ENCODE data around the gene LZTS3.
"Not testable (repeated sequence)": the region's sequence is repeated elsewhere in the genome, so short reads cannot be mapped to it uniquely, and the experiment has no call there.

Gene LZTS3

DNA sequence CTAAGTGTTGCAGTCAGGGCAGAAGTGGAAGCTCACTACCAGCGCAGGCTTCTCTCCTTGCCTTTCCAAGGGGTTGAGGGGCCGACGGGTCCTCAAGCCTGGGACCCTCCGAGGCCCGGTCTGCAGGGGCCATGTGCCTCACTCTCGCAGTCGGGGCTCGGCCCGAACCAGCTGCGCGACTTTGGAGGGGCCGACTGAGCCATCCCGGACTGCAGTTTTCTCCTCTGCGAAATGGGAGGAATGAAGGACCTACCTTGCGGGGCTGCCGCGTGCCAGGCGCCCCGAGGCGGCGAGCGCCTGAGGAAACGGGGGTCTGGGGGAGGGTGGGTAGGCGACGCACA lies 5.6 kb downstream of the LZTS3 start:
- no peak for DNase-seq (ENCODE audit: low read depth)

DNA sequence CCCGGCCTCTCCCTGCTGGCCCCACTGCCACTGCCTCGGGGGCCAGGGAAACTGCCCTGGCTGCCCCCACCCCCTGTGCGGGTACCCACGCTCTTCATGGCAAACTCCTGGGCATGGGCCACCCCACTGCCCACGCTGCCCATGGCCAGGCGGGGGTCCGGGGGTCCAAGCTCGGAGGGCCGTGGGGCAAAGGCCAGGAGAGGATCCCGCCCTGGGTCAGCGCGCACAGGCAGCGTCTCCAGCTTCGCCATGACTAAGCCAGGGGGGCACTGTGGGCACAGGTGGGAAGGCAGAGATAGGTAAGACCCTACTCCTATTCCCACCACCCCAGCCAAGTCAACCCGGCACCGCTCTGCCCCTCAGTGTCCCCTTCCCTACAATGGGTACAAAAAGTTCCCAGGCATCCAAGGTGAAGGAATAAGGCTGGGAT lies 6.4 kb downstream of the LZTS3 start:
- DNase-seq (ENCODE audit: low read depth): no peak

DNA sequence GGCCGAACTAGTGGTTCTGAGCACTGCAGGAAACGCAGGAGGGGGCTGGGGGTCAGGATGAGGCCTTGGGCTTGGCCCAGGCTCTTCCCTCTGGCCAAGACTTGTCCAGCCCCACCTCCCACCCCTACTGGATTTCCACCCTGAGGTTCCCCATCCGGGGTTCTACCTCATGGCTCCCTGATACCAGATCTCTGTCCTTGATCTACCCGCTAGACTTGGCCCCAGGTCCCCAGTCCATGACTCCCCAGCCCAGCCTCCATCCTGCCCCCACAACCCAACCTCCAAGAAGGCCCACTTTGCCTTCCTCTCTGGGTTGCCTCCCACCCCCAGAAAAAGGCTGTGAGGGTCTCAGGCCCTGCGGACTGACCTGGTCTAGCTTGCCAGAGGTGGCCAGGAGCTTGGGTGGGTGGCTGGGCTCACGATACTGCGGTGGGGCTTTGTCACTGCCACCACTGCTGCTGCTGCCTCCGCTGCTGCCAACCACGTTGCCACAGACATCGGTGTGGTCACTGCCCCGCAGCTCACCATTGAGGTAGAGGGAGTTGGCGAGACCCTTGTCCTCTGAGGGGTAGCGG lies 6.9 kb downstream of the LZTS3 start:
- DNase-seq (ENCODE audit: low read depth): no peak

DNA sequence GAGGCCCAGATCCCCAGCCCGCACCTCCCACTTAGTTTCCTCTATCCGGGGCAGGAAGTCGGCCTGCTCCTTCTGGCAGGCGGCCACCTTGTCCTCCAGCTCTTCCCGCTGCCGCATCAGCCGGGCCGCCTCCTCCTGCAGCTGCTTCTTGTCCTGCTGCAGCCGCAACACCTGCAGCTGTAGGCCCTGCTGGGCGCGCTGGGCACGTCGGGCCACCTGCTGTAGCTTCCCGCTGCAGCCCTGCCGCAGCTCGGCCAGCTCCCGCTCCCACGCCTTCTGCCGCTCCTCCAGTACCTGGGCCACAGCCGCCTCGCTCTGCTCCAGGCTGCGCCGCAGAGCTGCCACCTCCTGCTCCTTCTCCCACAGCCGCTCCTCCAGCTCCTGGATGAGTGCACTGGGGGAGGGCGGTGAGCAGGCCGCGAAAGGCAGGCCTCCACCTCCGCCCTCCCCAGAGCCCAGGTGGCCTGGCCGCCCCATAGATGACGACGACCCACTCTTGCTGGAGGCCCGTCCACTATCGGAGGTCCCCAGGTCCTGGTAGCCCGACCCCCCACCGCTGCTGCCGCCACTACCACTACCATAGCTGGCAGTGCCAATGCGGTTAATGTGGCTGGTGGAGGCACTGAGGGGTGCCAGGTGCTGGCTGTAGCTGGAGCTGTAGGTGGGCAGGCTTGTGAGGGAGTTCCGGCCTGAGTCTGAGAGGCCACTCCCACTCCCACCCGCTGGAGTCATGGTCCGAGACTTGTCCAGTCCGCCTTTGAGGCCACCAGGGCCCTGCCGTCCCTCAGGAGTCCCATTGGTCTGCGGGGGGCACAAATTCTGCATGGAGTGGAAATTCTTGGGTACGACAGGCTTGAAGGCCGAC lies 7.6 kb downstream of the LZTS3 start:
- DNase-seq (ENCODE audit: low read depth): peak; percentile 16

DNA sequence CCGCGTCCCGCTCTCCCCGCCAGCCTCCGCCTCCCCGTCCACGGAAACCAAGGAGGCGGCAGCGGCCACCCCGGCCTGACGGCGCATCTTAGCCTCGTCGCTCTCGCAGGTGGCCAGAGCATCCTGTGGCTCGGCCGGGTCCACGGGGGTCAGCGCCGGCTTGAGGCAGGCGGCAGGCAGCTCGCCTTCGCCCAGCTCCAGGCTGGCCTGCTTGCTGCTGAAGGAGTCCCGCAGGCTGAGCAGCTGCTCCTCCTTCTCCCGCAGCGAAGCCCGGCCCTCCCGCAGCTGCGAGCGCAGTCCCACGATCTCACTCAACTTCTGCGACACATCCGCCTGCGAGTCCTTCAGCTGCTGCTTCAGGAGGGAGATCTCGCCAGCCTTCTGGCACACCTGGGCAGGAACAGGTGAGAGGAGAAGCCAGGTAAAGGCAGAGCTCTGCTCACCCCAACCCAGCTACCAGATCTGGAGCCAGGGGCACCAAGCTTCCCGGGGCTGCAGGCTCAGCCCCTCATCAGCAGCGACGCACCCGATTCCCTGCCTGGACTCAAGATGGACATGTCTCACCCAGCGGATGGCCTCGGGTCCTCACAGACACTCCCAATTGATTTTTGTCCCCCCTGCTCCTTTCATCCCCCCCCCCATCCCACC lies 8.5 kb downstream of the LZTS3 start:
- DNase-seq (ENCODE audit: low read depth): no peak

DNA sequence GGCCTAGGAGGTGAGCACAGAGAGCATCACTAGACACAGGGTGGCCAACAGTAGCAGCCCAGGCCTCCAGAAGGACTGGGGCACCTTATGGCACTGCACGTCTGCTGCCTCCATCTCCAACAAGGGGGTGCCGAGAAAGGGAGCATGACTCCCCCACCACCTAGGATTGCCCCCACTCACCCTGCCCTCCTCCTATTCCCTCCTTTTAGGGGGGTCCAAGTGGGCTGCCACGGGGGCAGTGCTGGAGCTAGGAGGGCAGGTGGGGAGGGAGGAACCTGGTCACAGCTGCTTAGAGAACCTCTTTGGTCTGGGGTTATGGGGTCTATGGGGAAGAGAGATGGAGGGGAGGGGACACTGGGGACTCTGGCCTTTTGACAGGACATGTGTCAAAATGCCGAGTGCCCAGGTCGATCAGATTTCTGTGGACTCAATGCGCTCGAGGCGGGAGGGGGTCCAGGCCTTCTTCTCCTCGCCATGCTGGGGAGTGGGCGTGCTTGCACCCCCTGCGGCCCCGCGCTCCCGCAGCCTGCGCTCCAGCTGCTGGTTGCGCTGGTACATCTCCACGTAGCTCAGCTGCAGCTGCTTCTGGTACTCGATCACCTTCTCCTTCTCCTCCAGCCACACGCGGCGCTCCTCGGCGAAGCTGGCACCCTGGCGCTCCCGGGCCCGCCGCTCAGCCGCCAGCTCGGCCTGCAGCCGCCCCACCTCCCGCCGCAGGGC lies 9.1 kb downstream of the LZTS3 start:
- no peak for DNase-seq (ENCODE audit: low read depth)

DNA sequence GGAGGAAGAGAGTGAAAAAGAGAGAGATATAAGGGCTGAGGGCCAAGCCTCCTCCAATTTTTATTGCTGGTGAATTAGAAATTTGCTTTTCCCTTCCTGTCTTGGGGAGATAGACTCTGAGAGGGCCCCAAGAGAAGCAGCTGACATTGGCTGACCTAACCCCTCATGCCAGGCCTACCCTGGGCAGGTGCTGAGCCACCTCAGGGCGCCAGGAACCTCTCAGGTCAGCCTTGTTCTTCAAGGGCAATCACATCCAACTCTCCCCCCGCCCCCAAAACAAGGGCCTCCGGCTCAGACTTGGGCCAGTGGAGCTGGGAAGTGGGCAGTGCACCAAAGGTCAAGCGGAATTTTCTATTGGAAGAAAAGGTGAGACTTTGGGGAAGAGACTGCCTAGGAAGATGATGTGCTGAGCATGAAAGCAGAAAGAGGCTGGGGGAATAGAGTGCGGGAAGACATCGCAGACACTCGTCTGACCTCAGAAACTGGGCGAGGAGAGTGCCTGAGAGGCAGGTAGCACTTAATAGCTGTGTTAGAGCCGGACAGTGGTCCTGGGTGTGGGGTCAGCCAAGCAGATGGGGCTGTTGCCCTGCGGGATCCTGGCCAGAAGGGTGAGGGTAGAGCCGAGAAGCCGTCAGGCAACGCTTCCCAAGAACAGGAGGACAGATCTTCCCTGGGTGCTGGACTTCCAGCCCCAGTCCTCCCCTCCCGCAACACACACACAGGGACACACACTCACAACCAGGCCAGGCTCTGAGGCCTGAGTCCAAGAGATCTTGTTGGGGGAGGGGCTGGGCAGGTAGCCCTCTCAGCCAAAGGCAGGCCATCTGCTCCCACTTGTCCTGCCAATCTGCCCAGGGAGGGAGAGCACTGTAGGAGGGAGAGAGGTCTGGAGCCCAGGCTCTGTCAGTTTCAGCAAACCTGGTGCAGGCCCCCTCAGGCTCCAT lies 10.0 kb downstream of the LZTS3 start:
- no peak for DNase-seq (ENCODE audit: low read depth)

DNA sequence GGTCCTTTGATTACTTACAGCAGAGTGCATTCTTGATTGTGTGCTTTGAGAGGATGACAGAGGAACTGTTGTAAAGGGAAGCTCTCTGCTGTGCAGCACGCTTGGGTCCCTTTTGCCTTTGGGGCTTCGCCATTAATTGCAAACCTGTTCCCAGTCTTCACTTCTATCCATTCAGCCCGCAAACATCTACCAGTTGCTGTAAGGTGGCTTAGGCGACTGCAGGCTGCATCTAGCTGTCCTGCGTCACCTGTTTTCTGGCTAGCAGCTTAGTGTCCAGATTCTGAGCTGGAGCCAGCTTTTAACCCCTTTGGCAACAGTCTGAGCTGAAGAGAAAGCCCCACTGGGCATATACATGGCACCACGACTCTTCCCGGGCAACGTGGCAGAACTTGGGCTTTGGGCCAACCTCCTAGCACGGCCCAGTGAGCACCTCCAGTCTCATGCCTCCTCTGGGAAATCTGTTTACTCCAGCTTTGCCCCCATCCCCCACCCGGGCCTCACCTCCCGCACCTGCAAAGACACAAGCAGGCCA lies 11.2 kb downstream of the LZTS3 start:
- DNase-seq (ENCODE audit: low read depth): no peak

DNA sequence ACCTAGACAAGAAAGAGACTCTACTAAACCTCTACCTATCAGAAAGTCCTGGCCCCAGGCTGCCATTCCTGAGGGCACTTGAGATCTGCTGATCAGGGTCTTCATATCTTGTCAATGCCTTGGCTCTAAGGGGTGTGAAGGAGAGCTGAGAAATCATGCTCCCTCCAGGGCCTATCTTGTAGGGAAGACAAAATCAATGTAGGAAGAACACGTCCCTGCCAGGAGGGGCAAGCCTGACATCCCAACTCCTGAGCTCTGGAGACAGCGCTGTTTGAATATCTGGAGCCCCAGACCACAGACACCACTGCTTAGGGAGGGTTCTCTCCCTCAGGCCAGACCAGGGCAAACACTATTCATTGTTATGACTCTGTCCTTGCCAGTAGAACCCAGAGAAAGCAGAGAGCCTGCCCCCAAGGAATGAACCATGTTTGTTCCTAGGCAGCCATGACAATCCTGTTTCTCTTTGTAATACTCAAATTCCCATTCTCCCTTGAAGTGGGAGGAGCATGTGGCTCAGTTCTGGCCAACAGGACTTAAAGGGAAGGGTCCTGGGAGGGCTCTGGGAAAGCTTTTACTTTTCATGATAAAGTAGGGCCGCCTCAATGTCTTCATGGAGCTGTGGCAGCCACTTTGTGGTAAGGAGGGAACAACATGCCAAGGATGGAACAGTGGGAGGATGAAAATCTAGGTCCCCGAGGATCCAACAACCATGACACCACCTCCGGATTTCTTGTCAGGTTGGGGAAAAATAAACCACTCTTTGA lies 11.9 kb downstream of the LZTS3 start:
- DNase-seq (ENCODE audit: low read depth): no peak

DNA sequence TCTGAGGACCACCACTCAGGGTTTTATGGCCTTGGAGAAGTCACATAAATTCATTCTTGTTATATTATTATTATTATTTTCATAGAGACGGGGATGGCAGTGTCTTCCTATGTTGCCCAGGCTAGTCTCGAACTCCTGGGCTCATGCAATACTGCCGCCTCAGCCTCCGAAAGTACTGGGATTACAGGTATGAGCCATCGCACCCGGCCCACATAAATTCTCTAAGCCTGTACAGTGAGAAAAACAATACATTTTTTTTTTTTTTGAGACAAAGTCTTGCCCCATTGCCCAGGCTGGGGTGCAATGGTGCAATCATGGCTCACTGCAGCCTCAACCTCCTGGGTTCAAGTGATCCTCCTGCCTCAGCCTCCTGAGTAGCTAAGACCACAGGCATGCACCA lies 12.9 kb downstream of the LZTS3 start:
- DNase-seq (ENCODE audit: low read depth): no peak

DNA sequence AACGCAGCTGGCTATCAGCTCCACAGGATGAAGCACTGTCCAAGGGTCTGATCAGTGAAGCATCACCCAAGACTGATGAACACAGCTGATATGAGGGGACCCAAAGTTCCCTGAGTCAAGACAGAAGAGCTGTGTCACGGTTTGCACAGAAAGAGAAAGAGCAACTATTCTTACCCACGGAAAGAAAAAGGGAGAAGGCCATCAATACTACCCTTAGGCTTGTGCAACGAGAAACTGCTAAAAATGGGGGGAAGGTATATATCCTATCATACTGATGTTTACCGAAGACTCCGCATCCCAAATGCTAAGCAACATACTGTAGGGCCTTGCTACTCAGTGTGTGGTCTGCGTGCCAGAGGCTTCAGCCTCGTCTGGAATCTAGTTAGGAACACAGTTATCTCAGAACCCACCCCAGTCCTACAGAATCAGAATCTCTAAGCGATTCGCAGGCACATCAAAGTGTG lies 14.3 kb downstream of the LZTS3 start:
- peak; percentile 26 for DNase-seq (ENCODE audit: low read depth)

DNA sequence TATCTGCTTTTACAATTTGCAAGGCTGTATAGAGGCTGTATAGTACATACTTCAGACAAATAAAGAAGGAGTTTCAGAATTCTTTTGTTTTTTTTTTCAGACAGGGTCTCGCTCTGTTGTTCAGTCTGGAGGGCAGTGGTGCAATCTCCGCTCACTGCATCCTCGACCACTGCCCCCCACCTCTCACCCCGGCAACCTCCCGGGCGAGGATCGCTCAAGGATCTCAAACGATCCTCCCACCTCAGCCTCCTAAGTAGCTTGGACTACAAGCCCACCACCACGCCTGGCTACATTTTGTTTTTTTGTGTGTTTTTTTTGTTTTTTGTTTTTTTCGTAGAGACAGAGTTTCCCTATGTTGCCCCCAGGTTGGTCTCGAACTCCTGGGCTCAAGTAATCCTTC lies 15.5 kb downstream of the LZTS3 start:
- DNase-seq (ENCODE audit: low read depth): no peak

DNA sequence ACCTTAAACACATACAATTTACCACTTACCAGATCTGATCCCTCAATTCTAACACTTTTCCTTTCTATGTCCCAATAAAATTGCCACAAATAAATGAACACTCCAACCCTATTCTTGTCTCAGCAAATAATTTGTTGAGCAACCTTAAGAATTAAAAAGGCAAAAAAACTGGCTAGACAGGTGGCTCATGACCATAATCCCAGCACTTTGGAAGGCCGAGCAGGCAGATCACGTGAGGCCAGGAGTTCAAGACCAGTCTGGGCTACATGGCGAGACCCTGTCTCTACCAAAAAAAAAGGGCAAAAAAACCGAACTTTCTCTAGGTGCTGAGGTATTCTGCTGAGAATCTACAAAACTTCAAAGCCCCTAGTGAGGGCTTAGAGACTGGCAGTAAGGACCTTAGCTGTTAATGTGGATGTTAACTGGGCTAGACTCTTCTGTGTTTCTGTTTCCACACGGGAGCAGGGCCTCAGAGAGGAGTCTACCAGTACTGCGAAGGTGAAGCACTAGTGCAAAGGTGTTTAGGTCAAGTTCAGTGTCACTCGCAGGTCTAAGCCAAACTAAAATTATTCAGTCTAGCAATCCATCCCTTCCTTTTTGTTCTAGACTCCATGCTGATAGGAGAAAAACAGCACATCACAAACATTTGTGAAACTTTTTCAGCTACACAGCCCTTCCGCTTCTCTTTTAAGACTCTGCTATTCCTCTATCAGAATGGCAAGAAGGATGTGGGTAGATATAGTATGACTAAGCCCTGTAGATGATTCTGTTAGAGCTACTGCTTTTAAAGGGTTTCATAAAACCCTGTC lies 16.3 kb downstream of the LZTS3 start:
- DNase-seq (ENCODE audit: low read depth): no peak

DNA sequence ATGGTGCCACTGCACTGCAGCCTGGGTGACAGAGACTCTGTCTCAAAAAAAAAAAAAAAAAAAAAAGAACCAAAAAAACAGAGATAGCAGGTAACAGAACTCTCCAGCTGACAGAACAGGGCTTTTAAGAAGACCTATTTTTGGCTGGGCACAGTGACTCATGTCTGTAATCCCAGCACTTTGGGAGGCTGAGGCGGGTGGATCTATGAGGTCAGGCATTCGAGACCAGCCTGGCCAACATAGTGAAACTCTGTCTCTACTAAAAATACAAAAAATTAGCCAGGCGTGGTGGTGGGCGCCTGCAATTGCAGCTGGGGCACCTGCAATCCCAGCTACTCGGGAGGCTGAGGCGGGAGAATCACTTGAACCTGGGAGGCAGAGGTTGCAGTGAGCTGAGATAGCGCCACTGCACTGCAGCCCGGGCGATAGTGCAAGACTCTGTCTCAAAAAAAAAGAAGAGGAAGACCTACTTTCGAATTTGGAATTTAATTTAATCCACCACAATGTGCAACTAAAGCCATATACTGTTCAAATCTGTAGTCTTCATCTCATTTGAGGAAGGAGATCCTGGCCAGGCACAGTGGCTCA lies 21.2 kb downstream of the LZTS3 start:
- not testable (repeated sequence) for DNase-seq (ENCODE audit: low read depth)

DNA sequence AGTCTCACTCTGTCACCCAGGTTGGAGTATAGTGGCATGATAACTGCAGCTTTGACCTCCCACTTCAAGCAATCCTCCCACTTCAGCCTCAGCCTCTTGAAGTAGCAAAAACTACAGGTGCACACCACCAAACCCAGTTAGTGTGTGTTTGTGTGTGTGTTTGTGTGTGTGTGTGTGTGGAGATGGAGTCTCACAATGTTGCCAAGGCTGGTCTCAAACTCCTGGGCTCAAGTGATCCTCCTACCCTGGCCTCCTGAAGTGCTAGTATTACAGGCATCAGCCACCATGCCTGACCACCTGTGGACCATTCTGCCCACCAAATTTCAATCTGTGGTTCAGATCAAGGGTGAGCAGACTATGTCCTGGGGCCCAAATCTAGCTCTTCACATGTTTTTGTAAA lies 22.4 kb downstream of the LZTS3 start:
- DNase-seq (ENCODE audit: low read depth): no peak

DNA sequence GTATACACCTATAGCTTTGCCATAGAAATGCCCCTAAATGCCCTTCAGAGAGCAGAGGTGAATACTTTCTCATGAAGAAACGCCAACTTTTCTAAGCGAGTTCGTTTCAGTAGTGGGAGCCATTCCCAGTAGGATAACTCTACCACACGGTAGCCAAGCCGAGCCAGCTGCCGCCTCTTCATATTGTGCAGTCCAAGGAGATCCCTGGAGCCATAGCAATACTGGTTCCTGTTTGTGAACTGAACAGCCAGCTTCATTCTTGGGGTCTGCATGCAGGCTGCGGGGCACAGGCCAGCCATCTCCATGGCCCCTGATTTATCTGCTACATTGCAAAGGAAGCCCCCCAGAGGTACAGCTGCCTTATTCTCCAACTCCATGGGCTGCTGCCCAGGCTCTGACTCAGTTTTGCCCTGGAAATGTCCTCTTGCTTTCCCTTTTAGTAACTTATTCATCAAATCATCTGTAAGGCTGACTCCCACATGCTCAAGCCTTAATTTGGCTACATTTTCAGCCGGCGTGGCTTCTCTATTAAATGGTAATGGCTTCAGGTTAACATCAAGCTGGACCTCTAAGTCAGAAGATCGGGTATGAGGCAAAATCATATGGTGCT lies 26.5 kb downstream of the LZTS3 start:
- no peak for DNase-seq (ENCODE audit: low read depth)

DNA sequence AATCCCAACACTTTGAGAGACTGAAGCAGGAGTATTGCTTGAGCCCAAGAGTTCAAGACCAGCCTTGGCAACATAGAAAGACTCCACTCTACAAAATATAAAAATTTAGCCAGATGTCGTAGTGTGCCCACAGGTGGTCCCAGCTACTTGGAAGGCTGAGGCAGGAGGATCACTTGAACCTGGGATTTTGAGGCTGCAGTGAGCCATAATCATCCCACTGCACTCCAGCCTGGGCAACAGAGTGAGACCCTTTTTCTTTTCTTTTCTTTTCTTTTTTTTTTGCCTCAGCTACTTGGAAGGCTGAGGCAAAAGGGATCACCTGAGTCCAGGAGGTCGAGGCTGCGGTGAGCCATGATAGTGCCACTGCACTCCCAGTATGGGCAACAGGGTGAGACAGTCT lies 31.6 kb downstream of the LZTS3 start:
- no peak for DNase-seq (ENCODE audit: low read depth)

DNA sequence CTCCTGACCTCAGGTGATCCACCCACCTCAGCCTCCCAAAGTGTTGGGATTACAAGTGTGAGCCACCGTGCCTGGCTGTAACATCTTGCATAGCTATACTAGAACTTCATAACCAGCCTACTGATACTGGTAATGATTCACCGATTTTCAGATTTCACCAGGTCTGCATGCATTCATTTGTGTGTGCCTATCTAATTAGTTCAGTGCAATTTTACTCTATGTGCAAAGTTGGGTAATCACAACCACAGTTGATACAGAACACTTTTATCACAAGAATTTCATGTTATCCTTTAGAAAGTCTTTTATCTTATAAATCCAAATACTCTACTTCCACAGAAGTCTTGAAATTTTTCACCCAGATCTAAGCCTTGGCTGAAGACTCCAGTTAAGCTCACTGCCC lies 35.9 kb downstream of the LZTS3 start:
- DNase-seq (ENCODE audit: low read depth): no peak

All from fibroblast of gingiva (primary cell).